GM23248 (cell line): ENCODE data around the gene SPA17. TPM values are rescaled to one million over a fixed set of nuclear protein-coding genes. Genes with fewer than 3 reads are reported as not detected.

Experiments
- DNase-seq: peaks from one replicate; pipeline ENCODE4 v3.0.0-alpha.2; 2015
- H2AFZ ChIP-seq: fragments of 200-600 bp; sonication (generic); 2 replicates; pipeline ENCODE4 v1.6.1; 2016; ENCODE audit warnings: antibody characterized with exemption
- H3F3A ChIP-seq: fragments of 200-600 bp; sonication (generic); 2 replicates; pipeline ENCODE4 v1.6.1; 2016; ENCODE audit warnings: mild to moderate bottlenecking, antibody characterized with exemption, mixed run types; ENCODE audit not compliant: insufficient read depth
- H3K27ac ChIP-seq: fragments of 200-600 bp; sonication (generic); 2 replicates; pipeline ENCODE4 v1.5.1; 2016; ENCODE audit warnings: mild to moderate bottlenecking
- H3K27me3 ChIP-seq: fragments of 200-600 bp; sonication (generic); replicated peaks from 2 replicates; pipeline ENCODE4 v1.6.1; 2016; ENCODE audit warnings: mild to moderate bottlenecking; ENCODE audit not compliant: insufficient read depth
- H3K36me3 ChIP-seq: fragments of 200-600 bp; sonication (generic); 2 replicates; pipeline ENCODE4 v1.6.1; 2016; ENCODE audit warnings: low read depth, mild to moderate bottlenecking
- H3K4me1 ChIP-seq: fragments of 200-600 bp; sonication (generic); 2 replicates; pipeline ENCODE4 v1.6.1; 2016; ENCODE audit warnings: mild to moderate bottlenecking; ENCODE audit not compliant: insufficient read depth
- H3K4me2 ChIP-seq: fragments of 200-600 bp; sonication (generic); one replicate; pipeline ENCODE4 v1.6.1; 2016; ENCODE audit warnings: mild to moderate bottlenecking; ENCODE audit not compliant: unreplicated experiment
- H3K4me3 ChIP-seq: fragments of 200-600 bp; sonication (generic); 2 replicates; pipeline ENCODE4 v1.5.1; 2016; ENCODE audit warnings: mild to moderate bottlenecking
- H3K79me2 ChIP-seq: fragments of 200-600 bp; sonication (generic); 2 replicates; pipeline ENCODE4 v1.6.1; 2016; ENCODE audit warnings: mild to moderate bottlenecking; ENCODE audit not compliant: insufficient read depth
- H3K9ac ChIP-seq: fragments of 200-600 bp; sonication (generic); 2 replicates; pipeline ENCODE4 v1.6.1; 2016; ENCODE audit warnings: mild to moderate bottlenecking
- H3K9me2 ChIP-seq: fragments of 200-600 bp; sonication (generic); 2 replicates; pipeline ENCODE4 v1.6.1; 2016; ENCODE audit warnings: mixed run types, mild to moderate bottlenecking, moderate library complexity; ENCODE audit not compliant: insufficient read depth
- H3K9me3 ChIP-seq: fragments of 200-600 bp; sonication (generic); one replicate; pipeline ENCODE4 v1.6.1; 2017; ENCODE audit warnings: low read depth
- H4K20me1 ChIP-seq: fragments of 200-600 bp; sonication (generic); 2 replicates; pipeline ENCODE4 v1.6.0; 2016; ENCODE audit not compliant: insufficient read depth
- EZH2 ChIP-seq: fragments of 200-600 bp; sonication (generic); IDR thresholded peaks from 2 replicates; pipeline ENCODE4 v1.6.1; 2018; ENCODE audit warnings: antibody characterized with exemption, mild to moderate bottlenecking; ENCODE audit not compliant: insufficient read depth, poor library complexity, severe bottlenecking
- EZH2phosphoT487 ChIP-seq: fragments of 200-600 bp; sonication (generic); IDR thresholded peaks from 2 replicates; pipeline ENCODE4 v1.6.1; 2018; ENCODE audit warnings: antibody characterized with exemption, moderate library complexity, mild to moderate bottlenecking, low read depth; ENCODE audit not compliant: insufficient read depth
- WGBS, 2 experiments: methylation state at CpG; one replicate each; pipeline ENCODE4 v1.1.6; 2015 to 2017; ENCODE audit warnings: low lambda C conversion rate in 2 of 2, low coverage in 1 of 2; ENCODE audit errors: missing lambda C conversion rate in 2 of 2; 5-methylcytosine and 5-hydroxymethylcytosine counted together
- in situ Hi-C: fragments of 300-500 bp; cut with MboI; formaldehyde crosslinking; loops from 2 replicates; pipeline ENCODE4 v1.15.0; 2020
- polyA plus RNA-seq: library from polyadenylated mRNA; unstranded; fragments of >200 nt; fragmentation: Nextera tagmentation; extraction: Ambion mirVana; gene quantifications from 2 replicates; pipeline ENCODE4 v1.2.1, GENCODE V29; 2016
- total RNA-seq: library from RNA; depleted of rRNA; stranded (reverse); fragments of >200 nt; shearing (Covaris generic); gene quantifications from 2 replicates; pipeline ENCODE4 v1.2.3, GENCODE V29; 2014

The SPA17 gene
- total and polyA plus RNA-seq, 2 experiments from 2014 or later: 6.5 to 14.0 TPM

- Histone ChIP-seq H3K9ac (no peak overlapping the region), H2AFZ (no peak overlapping the region), H3K79me2 (peaks cover 4% of the 10 kb centered on the region; the same call in 1 of the 2 replicates), H3K4me1 (no peaks in the 10 kb centered on the region), H3K4me3 (no peak overlapping the region), H3K27me3 (no peaks in the 10 kb centered on the region), H3F3A (no peaks in the 10 kb centered on the region), H3K9me2 (no peaks in the 10 kb centered on the region), H3K27ac (no peak overlapping the region), H3K9me3 (no peaks in the 10 kb centered on the region), H3K36me3 (peaks cover 65% of the 10 kb centered on the region), H3K4me2 (no peak overlapping the region), H4K20me1 (no peaks in the 10 kb centered on the region)
- DNase-seq: peak; percentile 31
- in situ Hi-C loops: no loop called here
- WGBS, 2 experiments: 37 to 60% methylated on average over 1 of the region's 1 CpG
- TF ChIP-seq EZH2phosphoT487: no peak
- no peak for TF ChIP-seq EZH2
Measured at GRCh38 chr11:124633355-124633754, 40.3 kb upstream of the SPA17 start.

- Histone ChIP-seq H3F3A (no peaks in the 10 kb centered on the region), H3K4me2 (no peak overlapping the region), H3K27me3 (no peaks in the 10 kb centered on the region), H3K4me3 (no peak overlapping the region), H3K9me2 (no peaks in the 10 kb centered on the region), H2AFZ (no peak overlapping the region), H3K36me3 (peaks cover 39% of the 10 kb centered on the region), H3K9ac (no peak overlapping the region), H3K4me1 (no peaks in the 10 kb centered on the region), H3K9me3 (no peaks in the 10 kb centered on the region), H3K79me2 (no peaks in the 10 kb centered on the region), H4K20me1 (no peaks in the 10 kb centered on the region), H3K27ac (no peak overlapping the region)
- in situ Hi-C loops: no loop called here
- DNase-seq: no peak
- TF ChIP-seq EZH2phosphoT487 (no peak), EZH2 (no peak)
- 78 to 82% methylated on average over 3 of the region's 3 CpGs for WGBS, 2 experiments
Measured at GRCh38 chr11:124635932-124636331, 37.8 kb upstream of the SPA17 start.

GRCh38 chr11:124638500-124638899, 35.2 kb upstream of the SPA17 start:
- Histone ChIP-seq H3K9ac (no peak overlapping the region), H3K27ac (no peak overlapping the region), H3K4me3 (no peak overlapping the region), H3K27me3 (no peaks in the 10 kb centered on the region), H2AFZ (no peak overlapping the region), H4K20me1 (no peaks in the 10 kb centered on the region), H3K36me3 (peaks cover 17% of the 10 kb centered on the region), H3K9me2 (no peaks in the 10 kb centered on the region), H3K4me1 (peaks cover 7% of the 10 kb centered on the region; the same call in 1 of the 2 replicates), H3K79me2 (no peaks in the 10 kb centered on the region), H3F3A (peaks cover 17% of the 10 kb centered on the region), H3K4me2 (no peak overlapping the region), H3K9me3 (no peaks in the 10 kb centered on the region)
- 81 to 87% methylated on average over 3 of the region's 3 CpGs for WGBS, 2 experiments
- in situ Hi-C loops: no loop called here
- TF ChIP-seq EZH2phosphoT487 (no peak), EZH2 (no peak)
- no peak for DNase-seq

DNA sequence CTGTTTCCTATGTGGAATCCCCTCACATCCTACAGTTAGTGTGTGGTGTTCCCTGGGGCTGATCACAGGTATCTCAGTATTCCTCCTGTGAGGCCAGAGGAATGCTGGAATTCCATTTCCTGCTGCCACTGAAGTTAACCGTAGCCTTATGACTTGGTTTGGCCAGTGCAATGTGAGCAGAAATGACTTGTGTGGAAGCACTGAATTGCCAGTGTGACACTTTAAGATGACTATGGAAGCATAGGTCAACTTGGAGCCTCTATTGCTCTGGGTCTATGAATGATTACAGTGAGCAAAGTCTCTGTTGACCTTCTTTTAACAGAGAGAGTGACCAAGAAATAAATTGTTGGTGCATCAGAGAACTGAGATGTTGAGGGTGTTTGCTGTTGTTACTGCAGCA, 34.5 kb upstream of the SPA17 start:
- Histone ChIP-seq H3K27me3 (no peaks in the 10 kb centered on the region), H3K4me3 (no peak overlapping the region), H2AFZ (no peak overlapping the region), H3K36me3 (peaks cover 10% of the 10 kb centered on the region; the same call in 1 of the 2 replicates), H3K9me3 (no peaks in the 10 kb centered on the region), H3F3A (peaks cover 22% of the 10 kb centered on the region), H4K20me1 (no peaks in the 10 kb centered on the region), H3K27ac (no peak overlapping the region), H3K9ac (no peak overlapping the region), H3K4me2 (no peak overlapping the region), H3K4me1 (peaks cover 12% of the 10 kb centered on the region), H3K9me2 (no peaks in the 10 kb centered on the region), H3K79me2 (no peaks in the 10 kb centered on the region)
- 86 to 100% methylated on average over 1 of the region's 1 CpG for WGBS, 2 experiments
- TF ChIP-seq EZH2phosphoT487: no peak
- no peak for TF ChIP-seq EZH2
- DNase-seq: no peak
- in situ Hi-C loops: no loop called here

GRCh38 chr11:124640666-124641065, 33.0 kb upstream of the SPA17 start:
- Histone ChIP-seq H3K36me3 (no peaks in the 10 kb centered on the region; the same call in 1 of the 2 replicates), H2AFZ (no peak overlapping the region), H3F3A (peaks cover 31% of the 10 kb centered on the region), H4K20me1 (no peaks in the 10 kb centered on the region), H3K4me3 (no peak overlapping the region), H3K27me3 (no peaks in the 10 kb centered on the region), H3K79me2 (no peaks in the 10 kb centered on the region), H3K9me3 (no peaks in the 10 kb centered on the region), H3K9me2 (no peaks in the 10 kb centered on the region), H3K4me2 (no peak overlapping the region), H3K9ac (no peak overlapping the region), H3K4me1 (peaks cover 22% of the 10 kb centered on the region), H3K27ac (no peak overlapping the region)
- TF ChIP-seq EZH2phosphoT487 (no peak), EZH2 (no peak)
- no peak for DNase-seq
- 82 to 83% methylated on average over 5 of the region's 5 CpGs for WGBS, 2 experiments
- in situ Hi-C loops: no loop called here
